Dendritic cell treated with granulocyte-macrophage colony-stimulating factor and Interleukin-4, amounts not matched to agents 40 ng/mL and 50 ng/mL, for 4 days (primary cell): ENCODE measurements around the gene HOXD3.

Experiments
- H3K27ac Mint-ChIP-seq: one replicate; pipeline ENCODE4 v1.8.0; 2022; ENCODE audit warnings: mild to moderate bottlenecking, mixed read lengths
- H3K27me3 Mint-ChIP-seq: one replicate; pipeline ENCODE4 v1.8.0; 2022; ENCODE audit warnings: mild to moderate bottlenecking, mixed read lengths
- H3K36me3 Mint-ChIP-seq: one replicate; pipeline ENCODE4 v1.8.0; 2022; ENCODE audit warnings: low read depth, mixed read lengths
- H3K4me1 Mint-ChIP-seq: one replicate; pipeline ENCODE4 v1.8.0; 2022; ENCODE audit warnings: low read depth, mixed read lengths
- H3K4me3 Mint-ChIP-seq: one replicate; pipeline ENCODE4 v1.8.0; 2022; ENCODE audit warnings: mild to moderate bottlenecking, moderate library complexity, mixed read lengths
- H3K9me3 Mint-ChIP-seq: one replicate; pipeline ENCODE4 v1.8.0; 2022; ENCODE audit warnings: mixed read lengths
- intact Hi-C: fragments of 100-400 bp; cut with micrococcal nuclease; formaldehyde crosslinking; loops from one replicate; pipeline ENCODE4 v1.15.0; 2022

Gene HOXD3

GRCh38 chr2:176165370-176166050 lies 8.4 kb downstream of the HOXD3 start:
- intact Hi-C loops, result no loop called here
- Mint-ChIP-seq H3K4me1 (no peaks in the 10 kb centered on the region), H3K4me3 (no peak overlapping the region)

DNA sequence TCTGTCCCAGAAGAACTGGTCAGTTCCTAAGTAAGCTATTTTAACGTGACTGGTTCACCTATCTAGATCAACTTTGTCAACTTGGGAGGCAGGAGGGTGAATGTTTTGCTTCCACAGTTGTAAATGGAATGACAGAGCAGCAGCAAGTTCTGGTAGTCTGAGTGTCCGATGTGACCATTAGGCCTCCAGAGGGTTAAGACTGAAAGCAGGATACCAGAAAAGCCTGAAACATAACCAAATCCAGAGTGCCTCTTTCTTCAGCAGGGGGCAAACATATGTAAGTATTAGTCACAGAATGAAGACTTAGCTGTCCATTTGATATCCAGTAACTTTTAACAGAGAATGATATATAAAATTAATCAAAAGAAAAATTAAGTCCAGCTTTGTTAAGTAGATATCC lies 9.2 kb downstream of the HOXD3 start:
- Mint-ChIP-seq H3K9me3 (no peaks in the 10 kb centered on the region), H3K4me1 (no peaks in the 10 kb centered on the region), H3K27me3 (peaks cover 94% of the 10 kb centered on the region), H3K27ac (no peak overlapping the region), H3K4me3 (no peak overlapping the region), H3K36me3 (no peaks in the 10 kb centered on the region)
- intact Hi-C loops, result no loop called here

More at GRCh38 chr2:176165370-176166050, 8.4 kb downstream of the HOXD3 start:
- Mint-ChIP-seq H3K36me3 (no peaks in the 10 kb centered on the region), H3K27ac (no peak overlapping the region), H3K27me3 (peaks cover 94% of the 10 kb centered on the region), H3K9me3 (no peaks in the 10 kb centered on the region)

DNA sequence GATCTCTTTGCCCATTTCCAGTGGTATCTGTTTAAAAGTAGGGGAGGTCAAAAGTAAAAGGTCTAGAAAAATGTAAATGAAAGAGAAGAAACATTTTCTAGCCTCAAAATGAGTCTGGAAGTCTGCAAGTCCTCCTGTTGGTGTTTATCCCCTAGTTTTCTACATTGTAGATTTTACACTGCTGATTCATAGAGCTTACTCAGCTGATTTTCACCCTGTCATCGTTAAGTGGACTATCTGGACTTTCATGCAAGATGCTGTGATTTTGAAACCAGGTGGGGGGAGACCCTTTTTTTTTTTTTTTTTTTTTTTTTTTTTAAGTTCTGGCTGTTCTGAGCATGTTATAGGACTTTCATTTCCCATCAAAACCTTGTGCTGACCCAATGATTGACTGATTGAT lies 10.3 kb downstream of the HOXD3 start:
- Mint-ChIP-seq H3K9me3 (no peaks in the 10 kb centered on the region), H3K27me3 (peaks cover 94% of the 10 kb centered on the region), H3K36me3 (no peaks in the 10 kb centered on the region), H3K4me3 (no peak overlapping the region), H3K4me1 (no peaks in the 10 kb centered on the region), H3K27ac (no peak overlapping the region)
- intact Hi-C loops, result no loop called here

DNA sequence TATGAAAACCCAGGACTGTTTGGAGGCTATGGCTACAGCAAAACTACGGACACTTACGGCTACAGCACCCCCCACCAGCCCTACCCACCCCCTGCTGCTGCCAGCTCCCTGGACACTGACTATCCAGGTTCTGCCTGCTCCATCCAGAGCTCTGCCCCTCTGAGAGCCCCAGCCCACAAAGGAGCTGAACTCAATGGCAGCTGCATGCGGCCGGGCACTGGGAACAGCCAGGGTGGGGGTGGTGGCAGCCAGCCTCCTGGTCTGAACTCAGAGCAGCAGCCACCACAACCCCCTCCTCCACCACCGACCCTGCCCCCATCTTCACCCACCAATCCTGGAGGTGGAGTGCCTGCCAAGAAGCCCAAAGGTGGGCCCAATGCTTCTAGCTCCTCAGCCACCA lies 12.1 kb downstream of the HOXD3 start:
- Mint-ChIP-seq H3K27ac (no peak overlapping the region), H3K4me1 (no peaks in the 10 kb centered on the region), H3K36me3 (no peaks in the 10 kb centered on the region), H3K4me3 (no peak overlapping the region), H3K9me3 (no peaks in the 10 kb centered on the region), H3K27me3 (peaks cover 93% of the 10 kb centered on the region)
- intact Hi-C loops, result no loop called here

- Mint-ChIP-seq H3K36me3 (no peaks in the 10 kb centered on the region), H3K4me1 (peaks cover under 1% of the 10 kb centered on the region), H3K4me3 (no peak overlapping the region), H3K9me3 (no peaks in the 10 kb centered on the region), H3K27me3 (peaks cover 93% of the 10 kb centered on the region), H3K27ac (no peak overlapping the region)
- intact Hi-C loops, result no loop called here
Observed at GRCh38 chr2:176169711-176170110, 12.6 kb downstream of the HOXD3 start.

DNA sequence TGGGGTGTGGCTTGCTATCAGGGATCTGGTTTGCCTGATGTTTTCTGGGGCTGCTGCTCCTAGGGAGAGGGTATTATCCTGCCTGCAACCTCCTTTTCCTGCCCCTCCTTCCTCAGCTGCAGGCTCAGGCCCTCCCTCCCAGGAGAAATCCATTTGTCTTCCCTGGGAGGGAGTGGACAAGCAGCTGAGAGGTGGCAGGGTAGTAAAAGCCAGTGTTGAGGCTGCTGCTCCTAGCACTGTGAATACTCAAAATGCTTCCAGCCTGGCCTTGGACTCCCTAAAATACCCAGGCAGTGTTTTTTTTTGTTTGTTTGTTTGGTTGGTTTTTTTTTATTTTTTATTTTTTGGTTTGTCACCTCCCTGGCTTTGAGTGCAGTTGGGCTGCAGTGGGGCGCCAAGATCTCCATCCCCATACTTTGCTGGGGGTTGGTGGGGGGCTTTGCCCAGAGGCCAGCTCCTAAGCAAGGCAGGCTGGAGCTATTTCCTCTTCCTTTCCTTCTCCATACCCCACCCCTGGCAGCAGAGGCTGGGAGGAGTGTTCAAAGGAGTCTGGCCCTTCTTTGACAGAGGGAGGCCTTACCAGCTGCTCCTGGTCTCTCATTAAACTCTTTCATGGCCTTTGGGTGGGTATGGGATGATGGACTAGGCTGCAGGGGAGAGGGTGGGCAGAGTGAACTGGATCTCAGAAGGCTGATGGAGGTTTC lies 13.6 kb downstream of the HOXD3 start:
- Mint-ChIP-seq H3K4me1 (peaks cover 5% of the 10 kb centered on the region), H3K4me3 (no peak overlapping the region), H3K9me3 (no peaks in the 10 kb centered on the region), H3K27me3 (peaks cover 93% of the 10 kb centered on the region), H3K36me3 (no peaks in the 10 kb centered on the region), H3K27ac (no peak overlapping the region)
- intact Hi-C loops, result no loop called here

GRCh38 chr2:176171351-176172006 lies 14.4 kb downstream of the HOXD3 start:
- peaks cover 5% of the 10 kb centered on the region for H3K4me1 Mint-ChIP-seq
- intact Hi-C loops, result no loop called here
- peaks cover 94% of the 10 kb centered on the region for H3K27me3 Mint-ChIP-seq
- no peaks in the 10 kb centered on the region for H3K36me3 Mint-ChIP-seq
- no peak overlapping the region for H3K4me3 Mint-ChIP-seq
- H3K9me3 Mint-ChIP-seq, result no peaks in the 10 kb centered on the region
- no peak overlapping the region for H3K27ac Mint-ChIP-seq

GRCh38 chr2:176172007-176172894 lies 15.1 kb downstream of the HOXD3 start:
- intact Hi-C loops, result no loop called here
- H3K27ac Mint-ChIP-seq, result no peak overlapping the region
- no peaks in the 10 kb centered on the region for H3K9me3 Mint-ChIP-seq
- H3K27me3 Mint-ChIP-seq, result peaks cover 94% of the 10 kb centered on the region
- H3K36me3 Mint-ChIP-seq, result no peaks in the 10 kb centered on the region
- H3K4me3 Mint-ChIP-seq, result no peak overlapping the region
- peaks cover 5% of the 10 kb centered on the region for H3K4me1 Mint-ChIP-seq

GRCh38 chr2:176172895-176173566 lies 15.9 kb downstream of the HOXD3 start:
- Mint-ChIP-seq H3K27ac (no peak overlapping the region), H3K9me3 (no peaks in the 10 kb centered on the region), H3K36me3 (no peaks in the 10 kb centered on the region), H3K4me3 (no peak overlapping the region), H3K27me3 (peaks cover 94% of the 10 kb centered on the region), H3K4me1 (peaks cover 5% of the 10 kb centered on the region)
- intact Hi-C loops, result no loop called here

DNA sequence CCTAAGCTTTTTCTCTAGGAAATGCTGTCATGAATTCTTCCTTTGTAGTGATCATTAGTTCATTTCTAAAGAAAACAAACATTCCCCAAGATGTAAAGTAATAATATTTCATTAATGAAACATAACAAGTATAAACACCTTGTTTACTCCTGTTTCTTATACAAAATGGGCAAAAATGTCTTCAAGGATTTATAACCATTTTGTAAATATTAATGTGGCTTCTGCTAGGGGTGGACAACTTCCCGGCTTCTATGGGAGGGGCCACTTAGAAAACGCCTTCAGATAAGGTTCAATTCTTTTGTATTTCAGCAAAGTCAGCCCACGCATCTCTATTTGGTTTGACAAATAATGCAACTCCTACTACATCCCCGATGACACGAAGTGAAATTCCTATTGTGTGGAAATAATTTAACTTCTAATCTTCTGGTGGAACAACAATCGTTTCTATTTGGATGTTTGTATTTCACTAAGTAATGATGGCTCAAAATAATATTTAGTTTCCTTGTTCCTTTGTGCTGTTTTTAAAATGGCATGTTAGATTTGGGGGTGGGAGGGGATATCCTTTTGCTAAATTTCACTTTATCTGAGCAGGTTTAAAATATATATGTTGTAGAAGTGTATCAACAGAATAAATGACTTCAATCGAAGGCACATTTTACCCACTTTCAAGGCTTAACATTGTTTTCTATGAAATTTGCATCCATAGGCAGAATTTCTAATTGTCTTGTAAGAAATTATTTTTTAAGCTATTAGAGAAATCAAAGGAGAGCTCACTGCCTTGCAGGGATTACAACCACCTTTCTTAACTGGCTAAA lies 16.7 kb downstream of the HOXD3 start:
- intact Hi-C loops, result no loop called here
- H3K9me3 Mint-ChIP-seq, result no peaks in the 10 kb centered on the region
- H3K27ac Mint-ChIP-seq, result no peak overlapping the region
- H3K36me3 Mint-ChIP-seq, result no peaks in the 10 kb centered on the region
- no peak overlapping the region for H3K4me3 Mint-ChIP-seq
- peaks cover 96% of the 10 kb centered on the region for H3K27me3 Mint-ChIP-seq
- peaks cover 5% of the 10 kb centered on the region for H3K4me1 Mint-ChIP-seq

GRCh38 chr2:176174382-176174823 lies 17.3 kb downstream of the HOXD3 start:
- H3K4me3 Mint-ChIP-seq, result no peak overlapping the region
- H3K36me3 Mint-ChIP-seq, result no peaks in the 10 kb centered on the region
- H3K4me1 Mint-ChIP-seq, result peaks cover 5% of the 10 kb centered on the region
- intact Hi-C loops, result no loop called here
- no peak overlapping the region for H3K27ac Mint-ChIP-seq
- H3K27me3 Mint-ChIP-seq, result peaks cover 95% of the 10 kb centered on the region
- no peaks in the 10 kb centered on the region for H3K9me3 Mint-ChIP-seq

DNA sequence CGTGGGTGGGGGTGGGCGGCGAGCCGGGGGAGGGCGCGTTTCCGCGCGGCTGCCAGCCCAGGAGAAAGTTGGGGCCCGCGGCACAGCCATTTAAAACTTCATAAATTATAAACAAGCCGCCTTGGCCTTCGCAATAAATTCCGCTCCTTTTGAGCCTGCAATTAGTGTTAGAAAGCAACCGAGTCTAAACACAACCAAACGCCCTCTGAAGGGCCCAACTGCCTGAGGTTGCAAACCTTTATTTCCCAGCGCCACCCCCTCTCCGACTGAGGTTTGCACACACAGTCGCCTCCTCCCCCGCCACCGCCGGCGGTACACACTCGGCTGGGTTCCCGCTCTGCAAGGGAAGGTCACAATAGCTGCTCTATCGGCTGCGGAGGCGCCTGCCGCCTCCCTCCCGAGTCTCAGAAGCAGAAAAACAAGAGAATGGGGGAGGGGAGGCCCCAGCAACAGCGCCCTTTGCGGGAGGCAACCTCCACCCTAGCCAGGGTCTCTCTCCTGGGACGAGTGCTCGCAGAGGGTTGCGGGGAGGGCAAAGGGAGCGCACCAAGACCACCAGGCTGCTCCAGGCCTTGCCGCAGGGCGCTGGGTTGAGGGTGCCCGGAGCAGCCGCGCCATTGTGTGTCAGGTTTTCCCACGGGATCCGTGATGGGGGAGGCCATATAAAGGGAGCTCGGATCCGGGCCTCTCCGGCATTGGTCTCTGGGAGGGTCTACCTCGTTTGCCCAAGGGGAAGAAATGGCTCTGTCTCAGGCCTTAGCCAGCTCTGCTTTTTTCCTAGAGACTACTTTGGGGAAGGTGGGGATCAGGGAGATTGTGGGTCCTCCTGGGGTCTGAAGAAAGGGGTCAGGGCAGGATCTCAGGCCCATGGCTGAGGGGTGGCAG lies 18.0 kb downstream of the HOXD3 start:
- H3K4me1 Mint-ChIP-seq, result peaks cover 5% of the 10 kb centered on the region
- no peak overlapping the region for H3K4me3 Mint-ChIP-seq

More for the DNA sequence above, 18.0 kb downstream of the HOXD3 start:
- intact Hi-C loops, result no loop called here
- no peaks in the 10 kb centered on the region for H3K36me3 Mint-ChIP-seq
- H3K9me3 Mint-ChIP-seq, result no peaks in the 10 kb centered on the region
- peaks cover 97% of the 10 kb centered on the region for H3K27me3 Mint-ChIP-seq
- H3K27ac Mint-ChIP-seq, result no peak overlapping the region
